CD4-positive, CD25-positive, alpha-beta regulatory T cell (primary cell): ENCODE measurements around the gene UEVLD. TPM values are rescaled to one million over a fixed set of nuclear protein-coding genes. Genes with fewer than 3 reads are reported as not detected.

ENCODE experiments used
- ATAC-seq, 2 donors: fragments of 150-1000 bp; cut with Tn5 transposase; one replicate each; pipeline ENCODE4 v1.10.0; 2021; ENCODE audit warnings: low read depth in 2 of 2, moderate number of reproducible peaks in 2 of 2, moderate library complexity in 1 of 2
- DNase-seq, 3 donors: peaks; one replicate each; pipeline versions ENCODE4 v3.0.0 to v3.0.0-alpha.2; 2012 to 2022; ENCODE audit warnings: mixed read lengths in 1 of 3
- H3K27ac ChIP-seq: one replicate; pipeline ENCODE4 v1.7.0; 2013; ENCODE audit warnings: mild to moderate bottlenecking, low read length; ENCODE audit not compliant: insufficient read depth, poor library complexity, severe bottlenecking
- H3K27me3 ChIP-seq: one replicate; pipeline ENCODE4 v1.7.0; 2013; ENCODE audit warnings: low read length; ENCODE audit not compliant: control insufficient read depth, insufficient read depth
- H3K36me3 ChIP-seq: one replicate; pipeline ENCODE4 v1.7.0; 2013; ENCODE audit warnings: mild to moderate bottlenecking, low read length, moderate library complexity; ENCODE audit not compliant: control insufficient read depth, insufficient read depth
- H3K4me1 ChIP-seq: 2 replicates; pipeline ENCODE4 v1.7.0; 2013; ENCODE audit warnings: mild to moderate bottlenecking, low read length; ENCODE audit not compliant: insufficient read depth, control insufficient read depth, poor library complexity, severe bottlenecking
- H3K4me3 ChIP-seq: one replicate; pipeline ENCODE4 v1.7.0; 2013; ENCODE audit warnings: low read depth, mild to moderate bottlenecking, low read length, moderate library complexity
- H3K9me3 ChIP-seq, 2 experiments: 1 replicate in 1 of 2; 2 replicates in 1 of 2; pipeline ENCODE4 v1.7.0; 2013; ENCODE audit warnings: low read length in 2 of 2, mild to moderate bottlenecking in 1 of 2, moderate library complexity in 1 of 2; ENCODE audit not compliant: control insufficient read depth in 2 of 2
- H3K27ac Mint-ChIP-seq, 3 donors: one replicate each; pipeline ENCODE4 v1.8.0; 2020 to 2022; ENCODE audit warnings: mild to moderate bottlenecking in 3 of 3, mixed read lengths in 3 of 3, moderate library complexity in 2 of 3
- H3K27me3 Mint-ChIP-seq: one replicate; pipeline ENCODE4 v1.8.0; 2022; ENCODE audit warnings: mild to moderate bottlenecking, mixed read lengths
- H3K36me3 Mint-ChIP-seq: one replicate; pipeline ENCODE4 v1.8.0; 2020; ENCODE audit warnings: mixed read lengths
- H3K4me1 Mint-ChIP-seq, 4 donors: one replicate each; pipeline ENCODE4 v1.8.0; 2020 to 2022; ENCODE audit warnings: mixed read lengths in 4 of 4, mild to moderate bottlenecking in 1 of 4
- H3K4me3 Mint-ChIP-seq, 4 donors: one replicate each; pipeline ENCODE4 v1.8.0; 2020 to 2022; ENCODE audit warnings: mild to moderate bottlenecking in 4 of 4, mixed read lengths in 4 of 4, moderate library complexity in 3 of 4
- H3K9me3 Mint-ChIP-seq, 7 donors: one replicate each; pipeline ENCODE4 v1.8.0; 2020 to 2022; ENCODE audit warnings: mixed read lengths in 7 of 7, mild to moderate bottlenecking in 3 of 7, moderate library complexity in 2 of 7
- polyA plus RNA-seq, 4 donors: library from polyadenylated mRNA; unstranded; fragments of 300-500 nt; fragmentation: Illumina TruSeq; gene quantifications; one replicate each; pipeline ENCODE4 v1.2.3, GENCODE V29; 2021
- total RNA-seq: library from RNA; stranded (reverse); gene quantifications from one replicate; pipeline ENCODE4 v1.2.3, GENCODE V29; 2022

Gene UEVLD
- total and polyA plus RNA-seq, 5 donors from 2014 or later, result 5.6 to 11.6 (median 6.3) TPM

DNA sequence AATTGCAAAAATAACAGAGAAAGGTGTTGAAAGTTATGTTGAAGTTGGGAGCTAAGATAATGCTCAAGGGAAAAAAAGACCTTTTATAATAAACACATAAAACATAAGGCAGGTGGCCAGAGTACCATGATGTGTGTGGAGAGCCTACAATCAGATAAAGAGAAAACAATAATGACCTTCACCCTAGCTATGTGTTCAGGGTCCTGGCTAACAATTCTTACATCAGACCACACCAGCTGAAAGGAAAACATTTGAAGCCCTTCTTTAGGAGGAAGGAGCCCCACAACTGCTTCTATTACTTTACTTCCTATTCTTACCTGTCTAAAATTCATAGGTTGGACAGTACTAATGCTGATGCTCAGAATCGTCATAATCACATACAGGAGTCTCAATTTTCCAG, 64.3 kb downstream of the UEVLD start:
- no peaks in the 10 kb centered on the region for H3K27me3 ChIP-seq
- H3K9me3 Mint-ChIP-seq, result no peaks in the 10 kb centered on the region
- no peaks in the 10 kb centered on the region for H3K9me3 ChIP-seq
- peaks cover 31 to 76% (median 55%) of the 10 kb centered on the region in 4 donors for H3K4me1 Mint-ChIP-seq
- H3K27ac Mint-ChIP-seq, result peak overlapping the region in 2 of 3 donors; percentile 49 to 80
- H3K36me3 Mint-ChIP-seq, result peaks cover 19% of the 10 kb centered on the region
- H3K4me3 Mint-ChIP-seq, result peak overlapping the region; percentile 22 to 57 (median 46)
- DNase-seq (no peak), ATAC-seq (no peak)
- H3K27ac ChIP-seq, result no peak overlapping the region
- H3K4me3 ChIP-seq, result no peak overlapping the region
- H3K27me3 Mint-ChIP-seq, result peaks cover 5% of the 10 kb centered on the region
- peaks cover 30% of the 10 kb centered on the region for H3K4me1 ChIP-seq
- peaks cover 10% of the 10 kb centered on the region for H3K36me3 ChIP-seq

DNA sequence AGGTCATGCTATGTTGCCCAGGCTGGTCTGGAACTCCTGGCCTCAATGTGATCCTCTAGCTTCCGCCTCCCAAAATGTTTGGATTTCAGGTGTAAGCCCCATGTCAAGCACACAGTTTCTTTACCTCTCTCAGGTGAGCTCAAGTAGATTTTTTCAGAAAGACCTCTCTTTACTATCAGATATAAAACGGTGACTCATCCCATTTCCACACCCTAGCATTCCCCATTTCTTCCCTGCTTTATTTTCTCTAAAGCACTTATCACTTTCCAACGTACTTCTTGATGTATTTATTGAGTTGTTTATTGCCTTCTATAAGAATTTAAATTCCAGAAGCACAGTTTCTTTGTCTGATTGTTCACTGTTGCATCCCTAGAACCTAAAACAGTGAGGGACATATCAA, 65.5 kb downstream of the UEVLD start:
- Mint-ChIP-seq H3K9me3 (no peaks in the 10 kb centered on the region), H3K36me3 (peaks cover 27% of the 10 kb centered on the region), H3K27ac (peak overlapping the region in 2 of 3 donors; percentile 15 to 18), H3K4me1 (peaks cover 33 to 71% (median 55%) of the 10 kb centered on the region in 4 donors), H3K4me3 (peak overlapping the region in 2 of 4 donors; percentile 61 to 67), H3K27me3 (peaks cover 5% of the 10 kb centered on the region)
- DNase-seq (no peak), ATAC-seq (no peak)
- peaks cover 17% of the 10 kb centered on the region for H3K36me3 ChIP-seq
- H3K27ac ChIP-seq, result no peak overlapping the region
- no peak overlapping the region for H3K4me3 ChIP-seq
- H3K9me3 ChIP-seq, result no peaks in the 10 kb centered on the region
- H3K4me1 ChIP-seq, result peaks cover 30% of the 10 kb centered on the region
- H3K27me3 ChIP-seq, result no peaks in the 10 kb centered on the region

DNA sequence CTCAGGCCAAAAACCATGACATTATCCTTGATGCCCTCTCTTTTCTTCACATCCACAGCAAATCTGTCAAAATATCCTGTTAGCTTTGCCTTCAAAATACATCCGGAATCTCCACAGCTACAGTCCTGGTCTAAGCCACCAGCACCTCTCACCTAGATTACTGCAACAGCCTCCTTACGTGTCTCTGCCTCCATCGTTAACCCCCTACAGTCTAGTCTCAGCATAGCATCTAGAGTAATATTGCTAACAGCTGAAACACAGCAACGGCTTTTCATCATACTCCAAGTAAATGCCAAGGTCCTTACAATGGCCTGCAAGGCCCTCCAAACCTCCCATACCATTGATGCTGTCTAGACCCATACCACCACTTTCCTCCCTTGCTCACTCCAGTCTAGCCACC, 66.1 kb downstream of the UEVLD start:
- H3K4me1 ChIP-seq, result peaks cover 24% of the 10 kb centered on the region
- no peaks in the 10 kb centered on the region for H3K9me3 Mint-ChIP-seq
- no peaks in the 10 kb centered on the region for H3K27me3 ChIP-seq
- H3K27ac ChIP-seq, result no peak overlapping the region
- H3K36me3 Mint-ChIP-seq, result peaks cover 29% of the 10 kb centered on the region
- DNase-seq (peak in 1 of 3 donors; percentile 36), ATAC-seq (no peak)
- H3K4me3 Mint-ChIP-seq, result peak overlapping the region in 3 of 4 donors; percentile 10 to 67 (median 61)
- peaks cover 24% of the 10 kb centered on the region for H3K36me3 ChIP-seq
- H3K4me1 Mint-ChIP-seq, result peaks cover 35 to 66% (median 53%) of the 10 kb centered on the region in 4 donors
- no peaks in the 10 kb centered on the region for H3K9me3 ChIP-seq
- H3K27ac Mint-ChIP-seq, result peak overlapping the region in 2 of 3 donors; percentile 7 to 36
- H3K27me3 Mint-ChIP-seq, result peaks cover 5% of the 10 kb centered on the region
- H3K4me3 ChIP-seq, result no peak overlapping the region

DNA sequence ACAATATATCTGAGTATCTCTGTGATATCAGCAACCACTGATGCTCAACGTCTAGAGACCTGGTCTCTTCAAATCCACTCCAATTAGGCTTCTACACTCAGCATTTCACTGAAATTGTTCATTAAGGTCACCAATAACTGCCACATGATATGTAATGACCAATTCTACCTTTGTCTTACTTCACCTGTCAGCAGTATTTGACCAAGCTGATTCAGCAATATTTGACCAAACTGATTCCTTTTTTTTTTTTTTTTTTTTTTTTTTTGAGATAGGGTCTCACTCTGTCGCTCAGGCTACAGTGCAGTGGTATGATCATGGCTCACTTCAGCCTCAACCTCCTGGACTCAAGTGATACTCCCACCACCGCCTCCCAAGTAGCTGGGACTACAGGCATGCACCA, 67.4 kb downstream of the UEVLD start:
- Histone ChIP-seq H3K27me3 (no peaks in the 10 kb centered on the region), H3K4me1 (peaks cover 19% of the 10 kb centered on the region), H3K36me3 (peaks cover 24% of the 10 kb centered on the region), H3K4me3 (no peak overlapping the region), H3K9me3 (no peaks in the 10 kb centered on the region), H3K27ac (no peak overlapping the region)
- H3K27ac Mint-ChIP-seq, result no peak overlapping the region
- H3K4me3 Mint-ChIP-seq, result no peak overlapping the region
- no peaks in the 10 kb centered on the region for H3K9me3 Mint-ChIP-seq
- H3K4me1 Mint-ChIP-seq, result peaks cover 30 to 56% (median 48%) of the 10 kb centered on the region in 4 donors
- H3K27me3 Mint-ChIP-seq, result no peaks in the 10 kb centered on the region
- H3K36me3 Mint-ChIP-seq, result peaks cover 25% of the 10 kb centered on the region
- DNase-seq (no peak), ATAC-seq (no peak)

DNA sequence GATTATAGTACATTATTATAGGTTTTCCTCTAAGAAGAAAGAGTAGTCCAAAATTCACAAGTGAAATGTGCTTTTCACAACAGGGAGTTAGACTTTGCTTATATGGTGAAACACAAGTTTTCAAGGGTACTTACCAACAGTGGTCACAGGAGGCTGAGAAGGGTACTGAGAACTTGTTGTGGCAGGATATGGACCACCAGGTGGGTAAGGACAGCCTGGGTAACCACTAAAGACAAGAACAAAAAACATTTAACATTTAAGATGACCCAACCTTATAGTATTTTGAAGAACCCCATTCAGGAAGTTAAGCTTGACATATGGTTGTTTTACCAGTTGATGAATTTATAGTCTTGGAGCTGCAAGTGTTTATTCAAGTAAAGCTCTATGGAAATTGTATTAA, 86.2 kb downstream of the UEVLD start:
- peak overlapping the region in 1 of 3 donors; percentile 42 for H3K27ac Mint-ChIP-seq
- peaks cover 75% of the 10 kb centered on the region for H3K36me3 ChIP-seq
- H3K27me3 Mint-ChIP-seq, result no peaks in the 10 kb centered on the region

DNA sequence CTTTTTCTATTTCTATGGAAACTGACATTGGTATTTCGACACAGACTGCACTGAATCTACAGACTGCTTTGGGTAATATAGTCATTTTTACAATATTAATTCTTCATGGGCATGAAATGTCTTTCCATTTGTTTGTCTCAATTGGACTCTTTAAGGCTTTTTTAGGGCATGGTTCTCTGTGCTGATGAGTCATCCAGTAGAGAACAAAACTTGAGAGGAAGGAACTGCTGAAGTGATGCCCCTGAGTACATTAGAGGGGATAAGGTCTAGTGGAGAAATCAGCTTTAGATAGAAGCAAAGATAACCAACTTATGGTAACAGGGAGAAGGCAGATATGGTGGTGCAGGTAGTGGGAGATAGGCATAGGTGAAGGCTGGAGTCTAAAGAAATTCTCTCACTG, 86.9 kb downstream of the UEVLD start:
- DNase-seq, result no peak
- peaks cover 5 to 11% (median 7%) of the 10 kb centered on the region in 4 donors for H3K4me1 Mint-ChIP-seq
- Histone ChIP-seq H3K27ac (no peak overlapping the region), H3K9me3 (no peaks in the 10 kb centered on the region), H3K4me3 (no peak overlapping the region), H3K27me3 (no peaks in the 10 kb centered on the region), H3K4me1 (no peaks in the 10 kb centered on the region), H3K36me3 (peaks cover 72% of the 10 kb centered on the region)
- H3K27me3 Mint-ChIP-seq, result no peaks in the 10 kb centered on the region
- H3K4me3 Mint-ChIP-seq, result no peak overlapping the region
- H3K9me3 Mint-ChIP-seq, result peaks cover 0 to 2% (median 0%) of the 10 kb centered on the region in 7 donors
- peaks cover 52% of the 10 kb centered on the region for H3K36me3 Mint-ChIP-seq
- no peak overlapping the region for H3K27ac Mint-ChIP-seq
- no peak for ATAC-seq

More for the DNA sequence above, 86.2 kb downstream of the UEVLD start:
- ATAC-seq (no peak), DNase-seq (no peak)
- no peaks in the 10 kb centered on the region for H3K9me3 ChIP-seq
- peaks cover 5 to 10% (median 7%) of the 10 kb centered on the region in 4 donors for H3K4me1 Mint-ChIP-seq
- no peak overlapping the region for H3K4me3 Mint-ChIP-seq
- H3K4me3 ChIP-seq, result no peak overlapping the region
- H3K27me3 ChIP-seq, result no peaks in the 10 kb centered on the region
- peaks cover 0 to 2% (median 0%) of the 10 kb centered on the region in 7 donors for H3K9me3 Mint-ChIP-seq
- no peak overlapping the region for H3K27ac ChIP-seq
- peaks cover 55% of the 10 kb centered on the region for H3K36me3 Mint-ChIP-seq
- no peaks in the 10 kb centered on the region for H3K4me1 ChIP-seq

DNA sequence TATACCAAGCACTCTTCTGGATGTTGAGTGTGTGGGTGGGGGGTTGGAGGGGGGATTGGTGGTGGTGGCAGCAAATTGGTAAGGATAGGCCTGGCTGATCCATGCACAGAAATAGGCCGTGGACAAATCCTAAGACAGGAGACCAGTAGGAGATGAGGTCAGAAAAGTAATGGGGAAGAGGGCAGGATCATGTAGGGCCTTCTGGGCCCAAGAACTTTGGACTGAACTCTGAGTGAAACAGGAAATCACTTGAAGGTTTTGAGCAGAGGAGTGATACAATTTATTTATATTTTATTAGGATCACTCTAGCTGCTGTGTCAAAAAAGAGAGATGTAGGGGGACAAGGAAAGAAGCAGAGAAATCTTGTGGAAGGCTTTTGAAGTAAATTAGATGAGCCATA, 90.5 kb downstream of the UEVLD start:
- H3K27me3 Mint-ChIP-seq, result no peaks in the 10 kb centered on the region
- peaks cover 0 to 2% (median 0%) of the 10 kb centered on the region in 7 donors for H3K9me3 Mint-ChIP-seq
- DNase-seq, result no peak
- no peak overlapping the region for H3K27ac ChIP-seq
- H3K36me3 Mint-ChIP-seq, result peaks cover 68% of the 10 kb centered on the region
- no peak overlapping the region for H3K4me3 ChIP-seq
- ATAC-seq, result no peak
- no peaks in the 10 kb centered on the region for H3K27me3 ChIP-seq
- H3K9me3 ChIP-seq, result no peaks in the 10 kb centered on the region
- H3K4me1 ChIP-seq, result no peaks in the 10 kb centered on the region
- no peak overlapping the region for H3K4me3 Mint-ChIP-seq
- H3K27ac Mint-ChIP-seq, result peak overlapping the region in 2 of 3 donors; percentile 1 to 15
- H3K4me1 Mint-ChIP-seq, result peaks cover 5 to 30% (median 23%) of the 10 kb centered on the region in 4 donors
- H3K36me3 ChIP-seq, result peaks cover 65% of the 10 kb centered on the region

DNA sequence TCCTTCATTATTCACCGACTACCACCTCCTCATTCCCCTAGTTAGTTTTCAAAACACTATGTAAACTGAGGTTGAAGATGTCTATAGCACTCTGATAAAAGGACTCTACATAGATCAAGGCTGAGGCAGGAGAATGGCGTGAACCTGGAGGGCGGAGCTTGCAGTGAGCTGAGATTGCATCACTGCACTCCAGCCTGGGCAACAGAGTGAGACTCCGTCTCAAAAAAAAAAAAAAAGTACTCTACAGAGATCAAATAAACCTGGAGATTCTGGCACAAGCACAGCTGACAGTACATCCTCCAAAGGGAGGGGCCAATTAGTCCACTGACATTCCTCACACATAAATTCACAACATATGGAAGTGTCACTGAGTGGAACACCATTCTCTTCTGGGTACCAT, 92.8 kb downstream of the UEVLD start:
- H3K27me3 Mint-ChIP-seq, result no peaks in the 10 kb centered on the region
- ATAC-seq, result no peak
- peaks cover 5 to 36% (median 26%) of the 10 kb centered on the region in 4 donors for H3K4me1 Mint-ChIP-seq
- no peak for DNase-seq
- no peaks in the 10 kb centered on the region for H3K9me3 ChIP-seq
- H3K36me3 ChIP-seq, result peaks cover 62% of the 10 kb centered on the region
- H3K36me3 Mint-ChIP-seq, result peaks cover 53% of the 10 kb centered on the region
- no peaks in the 10 kb centered on the region for H3K4me1 ChIP-seq
- no peaks in the 10 kb centered on the region for H3K27me3 ChIP-seq
- H3K9me3 Mint-ChIP-seq, result peaks cover 0 to 2% (median 0%) of the 10 kb centered on the region in 7 donors
- H3K27ac Mint-ChIP-seq, result no peak overlapping the region
- no peak overlapping the region for H3K27ac ChIP-seq
- no peak overlapping the region for H3K4me3 ChIP-seq
- H3K4me3 Mint-ChIP-seq, result no peak overlapping the region
